Measurements from ENCODE around the gene SEC14L3.

DNA sequence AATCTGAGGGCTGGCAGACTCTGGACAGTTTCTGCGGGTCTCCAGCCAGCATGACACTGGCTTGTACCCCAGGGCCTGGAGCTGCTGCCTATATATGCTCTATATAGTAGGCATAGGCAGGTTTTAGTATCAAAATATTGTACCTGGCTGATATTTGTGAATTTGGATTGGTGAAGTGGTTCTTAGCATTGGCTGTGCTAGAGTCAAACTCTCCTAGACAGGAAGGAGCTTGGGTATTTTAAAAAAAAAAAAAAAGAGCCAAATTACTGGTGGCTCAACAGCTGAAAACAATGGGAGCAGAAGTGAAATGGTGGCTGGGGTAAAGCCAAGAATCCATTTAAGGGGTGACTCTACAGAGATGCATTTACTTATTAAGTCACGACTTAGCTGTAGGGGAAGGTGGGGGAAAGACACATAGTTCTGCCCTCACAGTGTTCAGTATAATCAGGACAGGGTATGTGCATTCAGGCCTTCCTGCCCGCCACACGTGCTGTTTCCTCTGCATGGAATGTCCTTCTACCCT lies 57.2 kb downstream of the SEC14L3 start:
- no peak for TF ChIP-seq GATA2 (IDR thresholded peaks at IDR 0.05; ENCODE audit: low read depth, low read length)
- TF ChIP-seq GATA3 (IDR thresholded peaks at IDR 0.05; ENCODE audit: low read depth, low read length), result no peak
